LoVo (cell line): Measurements from ENCODE around the gene ESPN.
"Not testable (repeated sequence)": the region's sequence is repeated elsewhere in the genome, so short reads cannot be mapped to it uniquely, and the experiment has no call there.

Source experiments
- DNase-seq: peaks from one replicate; pipeline ENCODE4 v3.0.0-alpha.2; 2016; ENCODE audit warnings: low spot score

Gene ESPN

DNA sequence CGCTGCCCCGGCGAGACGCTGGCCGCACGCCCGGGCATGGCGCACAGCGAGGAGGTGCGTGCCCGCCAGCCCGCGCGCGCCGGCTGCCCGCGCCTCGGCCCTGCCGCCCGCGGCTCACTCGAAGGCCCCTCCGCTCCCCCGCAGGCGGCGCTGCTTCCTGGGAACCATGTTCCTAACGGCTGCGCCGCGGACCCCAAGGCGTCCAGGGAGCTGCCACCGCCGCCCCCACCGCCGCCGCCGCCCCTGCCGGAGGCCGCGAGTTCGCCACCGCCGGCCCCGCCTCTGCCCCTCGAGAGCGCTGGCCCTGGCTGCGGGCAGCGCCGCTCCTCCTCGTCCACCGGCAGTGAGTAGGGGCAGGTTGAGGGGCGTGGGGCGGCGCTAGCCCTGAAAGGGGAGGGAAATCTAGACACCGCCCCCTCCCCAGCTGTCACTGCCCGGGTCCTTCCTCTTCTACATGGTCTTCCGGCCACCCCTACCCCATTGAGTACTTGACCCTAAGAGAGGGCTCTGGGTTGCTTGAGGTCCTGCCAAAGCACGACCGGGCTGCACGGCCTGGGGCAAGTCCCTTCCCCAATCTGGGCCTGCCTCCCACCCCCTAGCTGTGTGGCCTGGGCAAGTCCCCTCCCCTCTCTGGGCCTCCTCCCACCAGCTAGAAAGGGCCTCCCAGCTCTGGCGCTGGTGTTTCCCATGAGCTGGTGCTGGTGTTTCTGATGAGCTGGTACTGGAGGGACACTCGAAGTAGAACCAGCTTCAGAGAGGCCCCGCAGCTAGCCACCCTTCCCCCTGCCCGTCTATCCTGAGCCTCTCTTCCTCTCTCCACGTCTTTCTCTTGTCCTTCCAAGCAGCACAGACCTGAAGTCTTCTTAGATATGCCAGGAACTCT, 24.4 kb downstream of the ESPN start:
- no peak for DNase-seq

GRCh38 chr1:6450005-6450450, 25.5 kb downstream of the ESPN start:
- DNase-seq = no peak

- not testable (repeated sequence) for DNase-seq
Measured at GRCh38 chr1:6450486-6450885, 25.9 kb downstream of the ESPN start.

DNA sequence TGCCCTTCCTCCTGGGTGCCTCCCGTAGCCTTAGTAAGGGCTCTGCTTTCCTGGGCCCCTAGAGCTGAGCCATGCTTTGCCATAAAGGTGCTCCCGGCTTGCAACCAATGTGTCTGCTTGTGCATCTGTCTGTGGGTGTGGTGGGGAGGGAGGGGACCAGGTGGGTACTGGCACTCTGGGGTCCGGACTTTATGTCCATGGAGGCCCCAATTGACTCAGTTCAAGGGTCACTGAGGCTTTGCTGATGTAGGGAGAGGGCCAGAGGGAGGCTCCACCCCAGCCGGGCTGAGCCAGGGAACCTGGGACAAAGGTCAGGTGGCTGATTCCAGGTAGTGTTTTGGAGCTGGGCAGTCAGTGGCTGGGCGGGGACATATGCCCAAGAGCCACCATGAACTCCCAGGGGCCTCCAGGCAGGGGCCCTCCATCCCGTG, 26.4 kb downstream of the ESPN start:
- no peak for DNase-seq

GRCh38 chr1:6453895-6454855, 29.6 kb downstream of the ESPN start:
- not testable (repeated sequence) for DNase-seq

- no peak for DNase-seq
Measured at GRCh38 chr1:6454856-6455751, 30.5 kb downstream of the ESPN start.

DNA sequence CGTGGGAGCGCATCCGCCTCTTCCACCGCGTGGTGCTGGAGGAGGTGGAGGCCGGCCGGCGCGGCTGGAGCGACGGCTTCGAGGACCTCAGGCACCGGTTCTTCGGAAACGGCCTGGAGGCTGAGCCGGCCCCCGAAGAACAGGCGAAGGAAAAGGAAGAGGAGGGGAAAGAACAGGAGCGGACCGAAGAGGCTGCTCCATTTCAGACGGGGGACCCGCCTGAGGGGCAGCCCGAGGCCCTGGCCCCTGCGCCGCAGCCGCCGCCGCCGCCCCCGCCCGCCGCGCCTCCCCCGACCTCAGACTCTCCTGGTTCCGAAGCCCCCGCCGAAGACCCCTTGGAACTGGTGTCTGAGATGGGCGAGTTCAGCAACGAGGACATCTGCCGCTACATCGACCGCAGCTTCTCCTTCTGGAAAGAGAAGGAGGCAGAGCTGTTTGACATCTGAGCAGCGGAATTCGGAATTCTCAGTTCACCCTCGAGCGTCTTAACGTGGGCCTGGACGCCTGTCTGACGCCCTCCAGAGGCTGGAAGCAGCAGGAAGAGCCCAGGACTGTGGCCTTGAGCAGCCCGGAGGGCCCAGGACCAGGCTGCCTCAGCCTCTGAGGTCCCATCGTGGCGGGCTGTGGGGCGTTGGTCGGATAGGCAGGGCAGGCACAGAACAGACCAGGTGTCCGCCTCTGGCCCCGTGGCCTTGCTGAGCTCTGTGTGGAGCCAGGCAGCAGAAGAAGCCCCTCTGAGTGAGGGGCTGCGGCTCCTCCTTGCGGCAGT, 31.4 kb downstream of the ESPN start:
- DNase-seq = not testable (repeated sequence)

- DNase-seq = no peak
Measured at GRCh38 chr1:6456800-6457466, 32.4 kb downstream of the ESPN start.

GRCh38 chr1:6459850-6460265, 35.3 kb downstream of the ESPN start:
- DNase-seq = no peak

DNA sequence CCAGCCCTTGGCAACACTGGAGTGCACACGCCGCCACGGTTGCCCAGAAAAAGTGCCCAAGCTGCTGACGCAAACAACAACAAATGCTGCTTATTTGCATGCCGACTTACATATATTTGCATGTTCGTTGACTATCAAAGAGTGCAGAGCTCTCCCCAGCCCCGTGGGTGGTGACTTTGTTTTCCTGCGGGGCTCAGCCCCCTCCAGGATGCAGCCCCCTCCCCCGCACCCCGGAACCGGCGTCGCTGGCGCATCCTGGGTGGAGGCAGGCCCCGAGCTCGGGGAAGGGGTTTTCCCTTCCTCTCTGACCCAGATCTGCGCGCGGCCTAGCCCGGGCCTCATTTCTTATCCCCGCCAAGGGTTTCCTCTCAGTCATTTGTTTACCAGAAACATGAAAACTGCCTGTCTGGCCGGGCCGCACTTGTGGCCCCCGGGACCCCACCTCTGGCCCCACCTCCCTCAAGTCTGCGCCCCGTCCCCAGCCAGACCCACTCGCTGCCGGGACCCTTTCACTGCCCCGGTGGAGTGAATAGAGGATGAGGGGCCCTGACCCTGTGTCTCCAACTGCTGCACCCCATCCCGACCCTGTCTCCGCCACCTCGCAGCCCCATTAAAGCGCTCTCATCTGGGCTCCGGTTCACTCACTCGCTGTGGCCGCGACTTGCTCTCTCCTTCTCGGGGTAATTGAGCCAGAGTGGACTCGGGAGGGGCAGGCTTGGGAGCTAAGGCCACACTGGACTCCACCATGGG, 35.9 kb downstream of the ESPN start:
- DNase-seq = no peak

DNA sequence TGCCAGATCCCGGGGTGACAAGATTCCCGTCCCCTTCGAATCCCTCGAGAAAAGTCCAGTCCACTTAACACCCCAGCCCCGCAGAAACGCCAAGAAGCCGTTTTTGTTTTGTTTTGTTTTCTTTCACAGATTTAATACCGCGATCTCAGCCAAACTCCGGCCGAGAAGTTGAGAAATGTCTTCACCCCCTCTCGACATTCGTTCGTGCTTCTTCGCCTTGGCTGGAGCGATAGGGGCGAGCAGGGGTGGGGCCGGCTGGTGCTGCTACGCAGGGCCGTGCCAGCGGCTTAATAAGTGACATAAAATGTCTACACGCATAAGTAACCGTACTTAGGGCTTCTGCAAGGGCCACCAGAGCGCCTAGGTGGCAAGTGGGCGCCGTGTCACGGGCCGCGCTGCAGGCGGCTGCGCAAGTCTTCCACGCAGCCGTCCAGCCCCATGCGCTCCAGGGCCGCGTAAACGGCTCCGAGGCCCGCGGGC, 36.5 kb downstream of the ESPN start:
- no peak for DNase-seq

DNA sequence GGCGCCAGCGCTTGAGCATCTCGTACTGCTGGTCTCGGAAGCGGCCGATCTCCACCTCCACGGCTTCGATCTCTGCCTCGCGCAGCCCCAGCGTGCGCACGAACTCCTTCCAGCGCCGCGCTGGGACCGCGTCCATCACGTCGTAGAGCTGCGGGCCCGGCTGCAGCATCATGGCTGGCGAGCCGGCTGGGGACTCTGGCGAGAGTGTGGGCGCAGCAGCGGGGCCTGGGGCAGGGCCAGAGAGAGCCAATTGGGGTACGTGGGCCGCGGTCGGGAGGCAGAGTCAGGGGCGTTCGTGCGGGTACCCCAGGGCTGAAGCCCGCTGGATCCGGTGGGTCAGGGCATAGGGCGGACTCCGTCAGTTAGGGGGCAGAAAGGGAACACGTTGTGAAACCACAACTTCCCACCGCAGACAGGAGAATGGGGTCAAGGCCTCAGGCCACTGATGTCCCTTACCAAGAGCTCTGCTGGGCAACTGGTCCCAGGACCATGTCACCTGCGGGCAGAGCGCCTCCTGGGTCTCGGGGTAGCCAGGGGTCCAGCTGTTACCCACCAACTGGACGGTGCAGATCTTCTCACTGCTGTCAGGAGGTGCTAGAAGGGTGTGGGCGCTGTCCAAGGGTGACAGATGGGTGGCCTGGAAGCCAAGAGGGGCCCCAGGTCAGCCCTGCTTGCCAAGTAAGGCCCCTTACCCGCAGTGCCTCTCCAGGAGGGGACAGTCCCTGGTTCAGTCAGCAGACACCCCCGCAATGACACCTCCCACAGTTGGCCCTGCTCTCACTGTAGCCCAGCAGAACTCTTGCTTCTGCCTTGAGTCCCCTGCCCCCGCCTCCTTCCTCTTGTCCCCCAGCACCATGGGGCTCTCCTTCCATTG, 37.2 kb downstream of the ESPN start:
- no peak for DNase-seq

DNA sequence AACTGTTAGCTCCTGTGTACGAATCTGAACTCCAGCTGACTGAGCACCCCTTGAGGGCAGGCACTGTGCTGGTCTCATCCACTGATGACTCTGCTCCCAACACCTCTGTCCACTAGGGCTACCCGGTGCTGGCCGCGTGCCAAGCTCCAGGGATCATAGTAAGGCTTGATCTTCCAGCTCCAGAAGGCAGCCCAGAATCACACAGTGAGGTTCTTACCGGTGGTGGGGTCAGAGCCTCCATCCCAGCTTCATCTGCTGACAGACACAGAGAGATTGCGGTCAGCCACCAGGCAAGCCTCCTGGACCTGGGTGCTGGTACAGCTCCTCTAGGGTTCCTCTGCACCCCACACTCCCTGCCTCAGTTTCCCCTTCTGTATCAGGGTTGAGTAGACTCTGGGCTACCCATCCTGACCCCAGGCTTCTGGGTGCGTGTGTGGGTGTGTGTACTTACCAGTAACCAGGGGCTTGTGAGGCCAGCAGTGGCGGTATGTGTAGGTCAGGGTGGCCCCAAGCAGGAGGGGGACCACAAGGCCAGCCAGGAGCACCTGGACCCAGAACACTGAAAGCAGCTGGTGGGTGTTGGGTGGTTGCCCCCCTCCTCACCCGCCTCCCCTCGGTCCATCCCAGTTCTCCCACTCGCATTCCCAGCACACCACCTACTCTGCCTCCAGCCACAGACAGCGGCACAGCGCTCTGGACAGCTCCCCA, 38.0 kb downstream of the ESPN start:
- DNase-seq = no peak

DNA sequence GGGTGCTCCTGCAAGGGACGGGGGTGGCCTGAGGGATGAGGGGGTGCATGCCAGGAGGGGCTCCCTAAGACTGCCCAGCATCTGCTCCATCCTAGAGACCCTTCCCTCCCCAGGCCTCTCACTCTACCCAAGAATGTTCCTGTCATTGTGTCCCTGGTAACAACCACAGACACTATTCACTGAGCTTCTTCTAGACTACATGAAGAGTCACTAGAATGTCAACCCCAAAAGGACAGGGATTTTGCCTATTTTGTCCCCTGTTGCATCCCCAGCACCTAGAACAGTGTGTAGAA, 38.5 kb downstream of the ESPN start:
- DNase-seq = no peak

- DNase-seq = no peak
Measured at GRCh38 chr1:6464514-6464836, 39.9 kb downstream of the ESPN start.

DNA sequence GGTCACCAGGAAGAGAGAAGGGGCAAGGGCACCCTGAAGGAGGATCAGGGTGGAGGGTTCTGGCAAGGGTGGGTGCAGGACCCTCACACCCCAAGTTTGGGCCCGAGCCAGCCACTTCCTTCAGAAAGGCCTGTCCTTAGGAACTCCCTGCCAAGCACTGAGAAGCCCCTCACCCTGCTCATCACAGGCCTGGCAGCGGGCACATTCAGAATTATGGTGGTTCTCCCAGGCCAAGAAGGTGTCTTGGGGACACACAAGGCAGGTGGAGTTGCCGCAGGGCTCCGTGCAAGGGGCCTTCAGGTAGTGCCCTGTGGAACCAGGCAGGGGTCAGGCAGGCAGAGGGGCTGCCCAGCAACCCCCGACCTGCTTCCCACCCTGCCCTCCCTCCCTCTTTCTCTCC, 40.3 kb downstream of the ESPN start:
- no peak for DNase-seq

GRCh38 chr1:6465461-6466005, 41.0 kb downstream of the ESPN start:
- no peak for DNase-seq

DNA sequence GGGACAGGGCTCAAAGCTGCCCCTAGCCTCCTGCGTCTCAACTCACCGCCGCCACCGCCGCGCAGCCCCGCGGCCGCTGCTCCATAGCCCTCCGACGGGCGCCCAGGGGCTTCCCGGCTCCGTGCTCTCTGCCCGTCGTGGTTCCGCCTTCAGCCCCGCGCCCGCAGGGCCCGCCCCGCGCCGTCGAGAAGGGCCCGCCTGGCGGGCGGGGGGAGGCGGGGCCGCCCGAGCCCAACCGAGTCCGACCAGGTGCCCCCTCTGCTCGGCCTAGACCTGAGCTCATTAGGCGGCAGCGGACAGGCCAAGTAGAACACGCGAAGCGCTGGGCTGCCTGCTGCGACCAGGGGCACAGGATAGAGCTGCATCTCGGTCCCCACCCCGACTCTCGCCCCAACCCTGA, 41.4 kb downstream of the ESPN start, which contains the start of gene TNFRSF25:
TSS of gene TNFRSF25 (minus strand) at position 151 of the 400 bp plus-strand sequence. CDS start at position 85, 66 bp downstream.
- no peak for DNase-seq
